Suprapubic skin (tissue), 4 donors: ENCODE data around the gene ZNF598.

ENCODE experiments used
- POLR2A ChIP-seq, 2 donors: fragments of 450-650 bp; IDR thresholded peaks; one replicate each; pipeline ENCODE4 v1.6.1; 2017; ENCODE audit warnings: antibody characterized with exemption in 2 of 2, mild to moderate bottlenecking in 2 of 2, moderate library complexity in 2 of 2
- POLR2AphosphoS5 ChIP-seq, 3 donors: sonication (generic); formaldehyde crosslinking; IDR thresholded peaks; one replicate each; pipeline ENCODE4 v1.6.1; 2017; ENCODE audit warnings: antibody characterized with exemption in 3 of 3
- TF ChIP-seq, protein P1 (sequence below), 2 donors: fragments of 200-600 bp in 1 of 2; fragments of 450-650 bp in 1 of 2; sonication (generic) in 1 of 2; IDR thresholded peaks; one replicate each; pipeline ENCODE4 v1.5.1; 2016 to 2019; ENCODE audit warnings: antibody characterized with exemption in 2 of 2, mild to moderate bottlenecking in 1 of 2, moderate library complexity in 1 of 2

DNA sequence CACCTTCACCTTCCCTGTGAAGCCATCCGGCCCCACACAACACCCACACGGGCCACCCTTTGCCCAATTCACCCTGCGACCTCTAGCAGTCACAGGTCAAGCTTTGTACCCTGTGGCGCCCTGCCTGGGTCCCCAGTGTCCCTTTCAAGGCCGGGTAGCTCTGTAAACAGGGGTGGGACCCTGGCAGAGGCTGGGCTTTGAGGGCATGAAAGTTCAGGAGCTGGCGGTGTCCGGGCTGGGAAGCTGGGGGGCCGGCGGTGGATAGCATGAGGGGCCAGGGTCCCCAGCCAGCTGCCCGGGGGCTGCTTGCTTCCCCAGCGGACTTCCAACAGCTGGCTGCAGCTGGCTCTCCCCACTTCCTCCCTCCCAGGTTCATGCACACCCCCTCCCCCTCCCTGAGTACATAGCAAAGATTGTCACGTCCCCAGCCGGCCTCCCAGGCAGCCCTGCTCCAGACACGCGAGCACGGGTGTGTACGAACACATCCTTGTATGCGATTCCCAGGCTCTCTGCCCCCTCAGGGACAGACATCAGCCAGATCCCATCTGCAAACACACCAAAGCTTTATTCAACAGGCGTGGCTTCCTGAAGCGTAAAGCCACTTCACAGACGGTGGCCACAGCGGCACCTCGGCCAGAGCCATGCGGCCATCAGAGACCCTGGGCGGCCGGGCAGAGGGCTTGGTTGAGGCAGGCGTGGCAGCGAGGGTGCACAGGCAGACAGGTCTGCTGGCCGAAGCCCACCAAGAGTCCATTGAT is 29.8 kb upstream of the ZNF598 start:
- TF ChIP-seq, protein P1, sequence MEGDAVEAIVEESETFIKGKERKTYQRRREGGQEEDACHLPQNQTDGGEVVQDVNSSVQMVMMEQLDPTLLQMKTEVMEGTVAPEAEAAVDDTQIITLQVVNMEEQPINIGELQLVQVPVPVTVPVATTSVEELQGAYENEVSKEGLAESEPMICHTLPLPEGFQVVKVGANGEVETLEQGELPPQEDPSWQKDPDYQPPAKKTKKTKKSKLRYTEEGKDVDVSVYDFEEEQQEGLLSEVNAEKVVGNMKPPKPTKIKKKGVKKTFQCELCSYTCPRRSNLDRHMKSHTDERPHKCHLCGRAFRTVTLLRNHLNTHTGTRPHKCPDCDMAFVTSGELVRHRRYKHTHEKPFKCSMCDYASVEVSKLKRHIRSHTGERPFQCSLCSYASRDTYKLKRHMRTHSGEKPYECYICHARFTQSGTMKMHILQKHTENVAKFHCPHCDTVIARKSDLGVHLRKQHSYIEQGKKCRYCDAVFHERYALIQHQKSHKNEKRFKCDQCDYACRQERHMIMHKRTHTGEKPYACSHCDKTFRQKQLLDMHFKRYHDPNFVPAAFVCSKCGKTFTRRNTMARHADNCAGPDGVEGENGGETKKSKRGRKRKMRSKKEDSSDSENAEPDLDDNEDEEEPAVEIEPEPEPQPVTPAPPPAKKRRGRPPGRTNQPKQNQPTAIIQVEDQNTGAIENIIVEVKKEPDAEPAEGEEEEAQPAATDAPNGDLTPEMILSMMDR (IDR thresholded peaks at IDR 0.05): no peak
- TF ChIP-seq POLR2A (IDR thresholded peaks at IDR 0.05) (no peak), POLR2AphosphoS5 (IDR thresholded peaks at IDR 0.05) (no peak)
